IPS DF 6.9 (cell line): Measurements from ENCODE around the gene TMC3.

Experiments used
- DNase-seq: peaks from one replicate; pipeline ENCODE4 v3.0.0-alpha.2; 2013; ENCODE audit warnings: low read depth, low spot score
- H3K27ac ChIP-seq: one replicate; pipeline ENCODE4 v1.5.1; 2013; ENCODE audit warnings: low read length, control low read depth
- H3K27me3 ChIP-seq: 2 replicates; pipeline ENCODE4 v1.6.1; 2013; ENCODE audit warnings: mild to moderate bottlenecking, low read length; ENCODE audit not compliant: control insufficient read depth, insufficient read depth
- H3K36me3 ChIP-seq: 2 replicates; pipeline ENCODE4 v1.6.1; 2013; ENCODE audit warnings: low read length; ENCODE audit not compliant: control insufficient read depth, insufficient read depth
- H3K4me1 ChIP-seq: 2 replicates; pipeline ENCODE4 v1.6.1; 2013; ENCODE audit warnings: low read length; ENCODE audit not compliant: control insufficient read depth, insufficient read depth
- H3K4me3 ChIP-seq: 2 replicates; pipeline ENCODE4 v1.5.1; 2013; ENCODE audit warnings: mild to moderate bottlenecking, low read length
- H3K9me3 ChIP-seq: 2 replicates; pipeline ENCODE4 v1.6.1; 2013; ENCODE audit warnings: low read length, inconsistent platforms; ENCODE audit not compliant: control insufficient read depth, insufficient read depth
- WGBS: extraction: QIAGEN DNeasy Blood & Tissue Kit; methylation state at CpG from one replicate; pipeline ENCODE4 v1.1.7; 2013; ENCODE audit warnings: mixed read lengths, missing lambda C conversion rate; ENCODE audit not compliant: insufficient read length, insufficient coverage; 5-methylcytosine and 5-hydroxymethylcytosine counted together

Gene TMC3

GRCh38 chr15:81312790-81313543 is 61.0 kb downstream of the TMC3 start:
- no peaks in the 10 kb centered on the region for H3K9me3 ChIP-seq
- no peak overlapping the region for H3K27ac ChIP-seq

GRCh38 chr15:81311752-81312464 is 62.1 kb downstream of the TMC3 start:
- no peaks in the 10 kb centered on the region for H3K4me1 ChIP-seq
- DNase-seq = no peak
- H3K36me3 ChIP-seq = peaks cover 14% of the 10 kb centered on the region
- no peak overlapping the region for H3K4me3 ChIP-seq
- no peak overlapping the region for H3K27ac ChIP-seq
- WGBS = no CpG with 5 or more reads among the region's 10 CpGs
- H3K9me3 ChIP-seq = no peaks in the 10 kb centered on the region
- no peaks in the 10 kb centered on the region for H3K27me3 ChIP-seq

More at GRCh38 chr15:81312790-81313543, 61.0 kb downstream of the TMC3 start:
- no peak for DNase-seq
- Histone ChIP-seq H3K36me3 (peaks cover 22% of the 10 kb centered on the region), H3K27me3 (no peaks in the 10 kb centered on the region), H3K4me1 (no peaks in the 10 kb centered on the region), H3K4me3 (no peak overlapping the region)
- no CpG with 5 or more reads among the region's 22 CpGs for WGBS

GRCh38 chr15:81310480-81310879 is 63.5 kb downstream of the TMC3 start:
- WGBS = no CpG with 5 or more reads among the region's 5 CpGs

GRCh38 chr15:81309647-81310450 is 64.2 kb downstream of the TMC3 start:
- Histone ChIP-seq H3K36me3 (peaks cover 8% of the 10 kb centered on the region; the same call in 1 of the 2 replicates), H3K4me3 (no peak overlapping the region)
- DNase-seq = no peak

More at GRCh38 chr15:81310480-81310879, 63.5 kb downstream of the TMC3 start:
- H3K27me3 ChIP-seq = no peaks in the 10 kb centered on the region
- H3K4me1 ChIP-seq = no peaks in the 10 kb centered on the region
- peaks cover 8% of the 10 kb centered on the region; the same call in 1 of the 2 replicates for H3K36me3 ChIP-seq
- H3K9me3 ChIP-seq = no peaks in the 10 kb centered on the region
- no peak overlapping the region for H3K27ac ChIP-seq
- no peak for DNase-seq
- no peak overlapping the region for H3K4me3 ChIP-seq

GRCh38 chr15:81308260-81308659 is 65.8 kb downstream of the TMC3 start:
- WGBS = no CpG with 5 or more reads among the region's 2 CpGs
- no peaks in the 10 kb centered on the region for H3K27me3 ChIP-seq
- H3K36me3 ChIP-seq = peaks cover 7% of the 10 kb centered on the region; the same call in 1 of the 2 replicates
- no peaks in the 10 kb centered on the region for H3K9me3 ChIP-seq
- DNase-seq = no peak
- H3K27ac ChIP-seq = no peak overlapping the region
- H3K4me1 ChIP-seq = peaks cover 6% of the 10 kb centered on the region
- H3K4me3 ChIP-seq = no peak overlapping the region

More at GRCh38 chr15:81309647-81310450, 64.2 kb downstream of the TMC3 start:
- Histone ChIP-seq H3K9me3 (no peaks in the 10 kb centered on the region), H3K4me1 (no peaks in the 10 kb centered on the region), H3K27me3 (no peaks in the 10 kb centered on the region), H3K27ac (no peak overlapping the region)
- WGBS = no CpG with 5 or more reads among the region's 8 CpGs

GRCh38 chr15:81304226-81304625 is 69.8 kb downstream of the TMC3 start:
- Histone ChIP-seq H3K4me1 (peaks cover 6% of the 10 kb centered on the region), H3K9me3 (no peaks in the 10 kb centered on the region), H3K27me3 (no peaks in the 10 kb centered on the region), H3K4me3 (no peak overlapping the region), H3K27ac (no peak overlapping the region), H3K36me3 (no peaks in the 10 kb centered on the region)
- DNase-seq = no peak
- WGBS = no CpG with 5 or more reads among the region's 5 CpGs

- H3K4me3 ChIP-seq = no peak overlapping the region
- DNase-seq = peak; percentile 33
Measured at GRCh38 chr15:81303244-81304225, 70.5 kb downstream of the TMC3 start.

GRCh38 chr15:81302701-81303109 is 71.3 kb downstream of the TMC3 start:
- Histone ChIP-seq H3K36me3 (no peaks in the 10 kb centered on the region), H3K27ac (no peak overlapping the region), H3K27me3 (no peaks in the 10 kb centered on the region), H3K4me3 (no peak overlapping the region), H3K9me3 (no peaks in the 10 kb centered on the region), H3K4me1 (peaks cover 6% of the 10 kb centered on the region)
- no peak for DNase-seq
- no CpG with 5 or more reads among the region's 6 CpGs for WGBS

More at GRCh38 chr15:81303244-81304225, 70.5 kb downstream of the TMC3 start:
- Histone ChIP-seq H3K36me3 (no peaks in the 10 kb centered on the region), H3K27ac (no peak overlapping the region), H3K27me3 (no peaks in the 10 kb centered on the region), H3K9me3 (no peaks in the 10 kb centered on the region), H3K4me1 (peaks cover 6% of the 10 kb centered on the region)
- WGBS = no CpG with 5 or more reads among the region's 9 CpGs

- no peak overlapping the region for H3K27ac ChIP-seq
- no peaks in the 10 kb centered on the region for H3K9me3 ChIP-seq
- H3K4me1 ChIP-seq = peaks cover 6% of the 10 kb centered on the region
- WGBS = no CpG with 5 or more reads among the region's 5 CpGs
- no peaks in the 10 kb centered on the region for H3K27me3 ChIP-seq
- no peak for DNase-seq
- no peaks in the 10 kb centered on the region for H3K36me3 ChIP-seq
- no peak overlapping the region for H3K4me3 ChIP-seq
Measured at GRCh38 chr15:81301815-81302399, 72.1 kb downstream of the TMC3 start.
